HG03060 (cell line): ENCODE results near the gene CTBP1.

Experiments used
- ATAC-seq: cut with Tn5 transposase; IDR thresholded peaks from one replicate; pipeline ENCODE4 v1.9.1; 2021; ENCODE audit warnings: low read depth, moderate number of reproducible peaks; ENCODE audit not compliant: unreplicated experiment

Gene CTBP1

GRCh38 chr4:1179089-1179441 lies 69.9 kb downstream of the CTBP1 start:
- ATAC-seq: no peak

DNA sequence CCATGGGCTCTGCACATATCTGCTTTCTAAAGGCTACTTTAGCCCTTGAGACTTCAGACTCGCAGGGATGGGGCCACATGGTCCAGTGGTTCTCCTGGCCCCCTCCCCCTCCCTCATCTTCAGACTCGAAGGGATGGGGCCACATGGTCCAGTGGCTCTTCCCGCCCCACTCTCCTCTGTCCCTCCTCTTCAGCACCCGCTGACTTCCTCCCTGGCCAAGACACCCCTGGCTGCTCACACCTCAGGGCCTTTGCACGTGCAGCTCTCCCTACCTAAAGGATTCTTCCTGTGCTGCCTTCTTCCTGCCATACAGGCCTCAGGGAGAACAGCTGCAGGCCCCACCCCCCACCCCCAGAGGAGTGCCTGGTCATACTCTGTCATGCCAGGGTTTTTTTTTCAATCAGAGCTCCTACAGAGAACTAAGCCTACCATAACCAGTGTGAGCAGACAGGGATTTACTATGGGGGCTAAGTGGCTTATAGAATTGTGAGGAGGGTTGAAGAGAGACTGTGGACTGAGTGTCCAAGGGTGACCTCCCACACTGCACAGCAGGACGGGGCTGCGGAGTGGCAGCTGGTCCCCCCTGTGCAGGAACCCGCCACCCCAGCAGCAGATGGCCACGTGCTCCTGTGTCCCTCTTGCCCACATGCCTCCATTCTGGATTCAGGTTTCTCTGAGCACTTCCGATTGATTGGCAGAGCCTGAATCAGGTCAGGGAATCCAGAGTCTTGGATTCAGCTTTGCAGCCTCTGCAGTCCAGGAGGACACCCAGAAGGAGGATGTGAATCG lies 70.4 kb downstream of the CTBP1 start:
- no peak for ATAC-seq

DNA sequence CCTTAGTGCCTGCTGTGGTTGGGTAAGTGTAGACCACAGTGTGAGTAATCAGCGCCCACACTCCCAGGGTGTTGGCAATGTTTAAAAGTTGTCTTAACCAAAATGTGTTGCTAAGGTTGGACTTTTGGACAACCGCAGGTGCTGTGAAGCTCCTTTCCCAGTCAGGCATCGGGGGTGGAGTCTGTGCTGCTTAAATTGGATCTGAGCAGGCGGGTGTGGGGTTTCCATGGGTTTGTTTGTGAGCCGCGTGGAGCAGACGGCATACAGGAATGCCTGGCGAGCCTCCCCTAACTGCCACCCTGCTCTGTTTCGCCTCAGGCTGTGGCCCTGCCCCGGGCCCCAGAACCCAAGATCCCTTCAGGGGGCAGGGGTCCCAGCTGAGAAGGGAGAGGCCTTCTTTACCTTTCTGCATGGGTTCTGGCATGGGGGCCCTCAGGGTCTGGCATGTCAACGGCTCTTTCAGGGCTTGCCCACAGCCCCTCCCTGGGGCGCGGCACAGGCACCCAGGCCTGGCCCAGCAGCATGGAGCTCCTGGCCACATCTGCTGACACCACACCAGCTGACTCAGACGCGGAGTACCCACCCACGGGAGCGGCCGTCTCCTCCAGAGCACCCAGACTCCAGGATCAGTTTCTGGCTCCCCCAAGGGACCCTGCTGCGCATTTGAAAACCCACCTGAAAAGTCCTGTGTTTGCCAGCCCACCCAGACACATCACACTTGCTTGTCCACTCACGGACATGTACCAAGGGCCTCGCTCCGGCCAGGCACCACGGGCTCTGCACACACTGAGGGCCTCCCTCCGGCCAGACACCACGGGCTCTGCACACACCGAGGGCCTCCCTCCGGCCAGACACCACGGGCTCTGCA lies 71.4 kb downstream of the CTBP1 start:
- ATAC-seq: no peak

- ATAC-seq: no peak
Observed at GRCh38 chr4:1176398-1177273, 72.3 kb downstream of the CTBP1 start.

DNA sequence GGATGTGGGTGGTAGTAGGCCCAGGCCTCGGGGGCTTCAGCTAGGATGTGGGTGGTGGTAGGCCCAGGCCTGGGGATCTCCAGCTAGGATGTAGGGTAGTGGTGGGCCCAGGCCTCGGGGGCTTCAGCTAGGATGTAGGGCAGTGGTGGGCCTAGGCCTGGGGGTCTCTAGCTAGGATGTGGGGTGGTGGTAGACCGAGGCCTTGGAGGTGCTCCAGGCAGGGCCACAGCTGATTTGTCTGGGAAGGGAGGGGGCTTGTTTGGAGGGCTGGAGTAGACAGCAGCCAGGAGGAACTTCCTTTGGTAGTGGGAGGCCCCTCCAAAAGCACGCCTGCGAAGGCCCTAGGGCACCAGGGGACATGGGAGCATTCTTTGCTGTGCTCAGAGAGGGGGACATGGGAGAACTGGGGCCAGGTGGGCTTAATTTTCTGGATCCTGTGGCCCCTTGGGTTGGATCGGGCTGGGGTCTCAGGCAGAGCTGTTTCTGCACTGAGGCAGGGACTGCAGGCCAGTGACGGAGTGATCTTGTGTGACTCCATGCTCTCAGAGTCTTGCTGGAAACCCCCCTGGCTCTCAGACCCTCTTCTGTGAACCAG lies 73.2 kb downstream of the CTBP1 start:
- no peak for ATAC-seq

DNA sequence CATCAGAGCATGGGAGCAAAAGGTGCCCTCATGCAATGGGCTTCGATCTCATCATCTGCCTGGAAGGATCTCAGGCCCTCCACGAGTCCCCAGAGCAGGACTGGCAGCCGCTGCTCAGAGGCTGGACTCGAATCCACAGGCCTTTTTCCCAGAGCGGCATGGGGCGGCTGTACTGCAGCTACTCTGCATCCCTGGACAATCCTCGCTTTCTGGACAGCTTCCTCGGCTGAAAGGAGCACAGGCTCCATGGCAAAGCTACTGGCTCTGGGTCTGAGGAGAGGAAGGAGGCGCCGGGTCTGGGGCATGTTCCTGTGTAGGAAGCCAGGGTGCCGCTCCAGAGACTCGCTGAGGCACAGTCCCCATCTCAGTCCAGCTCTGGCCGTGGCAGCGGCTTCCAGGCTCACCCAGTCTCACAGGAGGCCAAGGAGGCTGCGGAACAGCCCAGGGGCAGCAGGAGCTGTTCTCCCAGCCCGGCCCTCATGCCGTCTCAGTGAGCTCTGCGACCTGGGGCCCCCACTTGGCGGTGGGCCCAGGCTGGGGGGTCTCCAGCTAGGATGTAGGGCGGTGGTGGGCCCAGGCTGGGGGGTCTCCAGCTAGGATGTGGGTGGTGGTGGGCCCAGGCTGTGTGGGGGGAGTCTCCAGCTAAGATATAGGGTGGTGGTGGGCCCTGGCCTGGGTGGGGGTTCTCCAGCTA lies 73.8 kb downstream of the CTBP1 start:
- no peak for ATAC-seq

- ATAC-seq: no peak
Observed at GRCh38 chr4:1172971-1173757, 75.8 kb downstream of the CTBP1 start.

GRCh38 chr4:1172228-1172851 lies 76.6 kb downstream of the CTBP1 start, which contains the start of gene SPON2:
SPON2 (minus strand) TSS chr4:1172583.
- no peak for ATAC-seq

- no peak for ATAC-seq
Observed at GRCh38 chr4:1171311-1172227, 77.4 kb downstream of the CTBP1 start.

DNA sequence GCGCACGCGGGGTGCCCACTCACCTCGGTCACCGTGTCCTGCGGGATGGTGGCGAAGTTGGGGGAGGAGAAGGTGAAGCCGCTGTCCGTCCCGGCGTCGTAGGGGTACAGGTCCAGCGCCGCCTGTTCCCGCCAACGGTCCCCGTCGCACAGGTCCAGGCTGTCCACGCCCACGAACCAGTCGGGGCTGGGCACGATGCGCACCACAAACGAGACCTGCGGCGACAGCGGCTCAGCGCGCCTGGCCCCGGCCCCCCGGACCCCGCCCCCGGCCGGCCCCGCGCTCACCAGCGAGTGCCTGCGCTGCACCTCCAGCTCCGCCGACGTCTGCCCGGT lies 78.0 kb downstream of the CTBP1 start:
- ATAC-seq: no peak

- ATAC-seq: no peak
Observed at GRCh38 chr4:1170156-1170975, 78.6 kb downstream of the CTBP1 start.

DNA sequence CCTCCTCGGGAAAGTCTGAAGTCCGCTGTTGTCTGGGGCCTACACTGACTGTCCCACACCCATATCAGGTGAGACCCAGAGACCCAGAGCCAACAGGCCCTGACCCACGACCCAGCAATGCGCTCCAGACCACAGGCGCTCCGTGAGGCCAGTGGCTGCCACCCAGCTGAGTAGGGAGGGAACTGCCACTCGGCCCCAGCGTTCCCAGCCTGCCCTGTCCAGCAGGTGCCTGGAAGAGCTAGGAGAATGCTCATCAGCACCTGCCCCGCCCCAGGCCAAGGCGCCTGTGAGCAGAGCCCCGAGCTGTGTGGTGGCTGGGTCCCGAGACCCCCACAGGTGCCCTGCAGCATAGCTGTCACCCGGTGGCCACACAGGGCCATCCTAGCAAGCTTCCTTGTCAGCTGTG lies 79.2 kb downstream of the CTBP1 start:
- no peak for ATAC-seq

DNA sequence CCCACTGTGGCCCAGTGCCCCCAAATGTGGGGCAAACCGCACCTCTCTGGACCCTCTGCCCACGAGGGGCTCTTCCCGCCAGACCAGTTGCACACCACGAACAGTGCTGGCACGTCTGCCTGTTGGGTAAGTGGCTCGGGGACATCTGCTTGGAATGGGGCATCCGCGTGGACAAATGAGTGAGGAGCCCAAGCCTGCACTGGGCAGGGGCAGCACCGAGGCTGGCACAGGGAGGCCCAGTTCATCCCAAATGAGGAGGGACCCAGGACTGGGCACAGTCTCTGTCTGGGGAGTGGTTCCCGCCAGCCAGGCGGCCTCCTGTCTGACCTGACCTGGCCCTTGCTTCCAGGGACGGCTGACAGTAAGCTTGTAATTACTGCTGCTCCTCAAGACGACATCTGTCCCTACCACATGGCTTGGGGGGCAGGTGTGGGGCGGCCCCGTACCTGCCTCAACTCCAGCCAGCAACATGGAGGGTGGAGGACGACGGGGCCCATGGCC lies 79.7 kb downstream of the CTBP1 start:
- ATAC-seq: no peak

DNA sequence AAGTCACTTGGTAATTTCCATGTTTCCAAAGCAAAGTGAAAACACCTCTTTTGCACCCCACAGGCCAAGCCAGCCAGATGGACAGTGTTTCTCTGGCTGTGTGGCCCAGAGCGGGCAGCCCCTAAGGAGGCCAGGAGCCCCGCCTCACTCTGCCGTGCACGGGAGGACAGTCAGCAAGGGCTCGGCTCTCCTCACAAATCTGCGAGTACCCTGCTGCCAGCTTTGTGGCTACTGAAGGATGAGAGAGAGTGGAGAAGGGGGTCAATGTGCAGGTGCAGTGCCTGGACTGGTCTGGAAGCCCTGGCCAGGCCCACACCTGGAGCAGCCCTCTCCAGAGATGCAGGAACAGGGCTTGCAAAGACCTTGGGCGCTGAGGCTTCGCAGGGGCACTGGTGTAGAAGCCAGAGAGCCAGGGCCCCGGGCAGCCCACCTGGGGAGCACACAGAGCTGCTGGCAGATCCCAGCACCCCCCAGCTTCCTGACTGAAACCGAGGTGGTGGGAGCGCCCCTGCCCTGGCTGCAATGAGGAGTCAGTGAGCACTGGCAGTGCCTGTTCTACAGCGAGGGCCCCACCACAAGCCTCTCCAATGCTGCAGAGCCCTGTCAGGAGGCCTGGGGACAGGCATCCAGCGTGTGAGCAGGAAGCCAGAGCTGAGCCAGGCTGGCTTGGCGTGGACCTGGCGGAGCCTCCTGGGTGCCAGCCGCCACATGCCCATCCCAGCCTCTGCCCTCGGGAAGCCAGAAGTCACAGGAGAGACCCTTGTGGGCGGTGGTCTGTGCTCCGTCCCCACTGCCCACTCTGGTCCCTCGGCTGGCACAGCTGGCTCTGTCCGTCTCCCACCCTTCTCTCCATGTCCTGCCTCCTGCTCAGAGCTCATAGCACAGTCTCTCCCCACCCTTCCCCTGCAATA lies 80.5 kb downstream of the CTBP1 start:
- no peak for ATAC-seq

GRCh38 chr4:1167244-1167949 lies 81.5 kb downstream of the CTBP1 start:
- peak; percentile 65 for ATAC-seq
